Activated naive CD8-positive, alpha-beta T cell treated with anti-CD3 and anti-CD28 coated beads for 36 hours (primary cell): ENCODE measurements around the gene TCF19. TPM values are rescaled to one million over a fixed set of nuclear protein-coding genes. Genes with fewer than 3 reads are reported as not detected.
"Not testable (repeated sequence)": the region's sequence is repeated elsewhere in the genome, so short reads cannot be mapped to it uniquely, and the experiment has no call there.

ENCODE experiments used
- DNase-seq: peaks from one replicate; pipeline ENCODE4 v3.0.0; 2021
- H3K27ac Mint-ChIP-seq: one replicate; pipeline ENCODE4 v1.8.0; 2022; ENCODE audit warnings: mild to moderate bottlenecking, moderate library complexity, mixed read lengths
- H3K27me3 Mint-ChIP-seq: one replicate; pipeline ENCODE4 v1.8.0; 2022; ENCODE audit warnings: mild to moderate bottlenecking, mixed read lengths
- H3K36me3 Mint-ChIP-seq: one replicate; pipeline ENCODE4 v1.8.0; 2021; ENCODE audit warnings: mild to moderate bottlenecking, mixed read lengths
- H3K4me1 Mint-ChIP-seq: one replicate; pipeline ENCODE4 v1.8.0; 2021; ENCODE audit warnings: mixed read lengths
- H3K4me3 Mint-ChIP-seq: one replicate; pipeline ENCODE4 v1.8.0; 2022; ENCODE audit warnings: mild to moderate bottlenecking, moderate library complexity, mixed read lengths
- H3K9me3 Mint-ChIP-seq: one replicate; pipeline ENCODE4 v1.8.0; 2022; ENCODE audit warnings: mixed read lengths
- total RNA-seq, 2 experiments: library from RNA; stranded (reverse); gene quantifications; one replicate each; pipeline ENCODE4 v1.2.3, GENCODE V29; 2021

TCF19 gene
- total RNA-seq, 2 experiments from 2014 or later = 86.1 to 89.8 TPM

- Mint-ChIP-seq H3K4me1 (peaks cover 32% of the 10 kb centered on the region), H3K36me3 (peaks cover 30% of the 10 kb centered on the region)
- H3K9me3 Mint-ChIP-seq, H3K4me3 Mint-ChIP-seq, DNase-seq, H3K27me3 Mint-ChIP-seq, H3K27ac Mint-ChIP-seq: not testable (repeated sequence)
Measured at GRCh38 chr6:31195308-31195979, 37.1 kb downstream of the TCF19 start.

DNA sequence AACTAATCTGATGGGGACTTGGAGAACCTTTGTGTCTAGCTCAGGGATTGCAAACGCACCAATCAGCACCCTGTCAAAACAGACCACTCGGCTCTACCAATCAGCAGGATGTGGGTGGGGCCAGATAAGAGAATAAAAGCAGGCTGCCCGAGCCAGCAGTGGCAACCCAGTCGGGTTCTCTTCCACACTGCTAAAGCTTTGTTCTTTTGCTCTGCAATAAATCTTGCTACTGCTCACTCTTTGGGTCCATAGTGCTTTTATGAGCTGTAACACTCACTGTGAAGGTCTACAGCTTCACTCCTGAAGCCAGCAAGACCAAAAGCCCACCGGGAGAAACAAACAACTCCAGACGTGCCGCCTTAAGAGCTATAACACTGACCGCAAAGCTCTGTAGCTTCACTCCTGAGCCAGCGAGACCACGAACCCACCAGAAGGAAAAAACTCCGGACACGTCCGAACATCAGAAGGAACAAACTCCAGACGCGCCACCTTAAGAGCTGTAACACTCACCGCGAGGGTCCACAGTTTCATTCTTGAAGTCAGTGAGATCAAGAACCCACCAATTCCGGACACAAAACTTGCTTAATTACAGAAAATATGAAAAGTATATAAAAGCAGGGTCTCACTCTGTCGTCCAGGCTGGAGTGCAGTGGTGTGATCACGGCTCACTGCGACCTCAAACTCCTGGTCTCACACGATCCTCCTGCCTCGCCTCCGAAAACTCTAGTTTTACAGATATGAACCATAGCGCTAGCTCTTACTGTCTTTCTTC lies 38.0 kb downstream of the TCF19 start:
- H3K27me3 Mint-ChIP-seq, DNase-seq: not testable (repeated sequence)
- Mint-ChIP-seq H3K27ac (peak overlapping the region; percentile 98), H3K4me3 (peak overlapping the region; percentile 93), H3K36me3 (peaks cover 38% of the 10 kb centered on the region), H3K9me3 (peaks cover 12% of the 10 kb centered on the region), H3K4me1 (peaks cover 32% of the 10 kb centered on the region)

- Mint-ChIP-seq H3K9me3 (peaks cover 12% of the 10 kb centered on the region), H3K27ac (peak overlapping the region; percentile 98), H3K27me3 (no peaks in the 10 kb centered on the region), H3K4me3 (peak overlapping the region; percentile 93), H3K36me3 (peaks cover 50% of the 10 kb centered on the region), H3K4me1 (peaks cover 38% of the 10 kb centered on the region)
- DNase-seq = peak; percentile 92
Measured at GRCh38 chr6:31197559-31198305, 39.3 kb downstream of the TCF19 start.

GRCh38 chr6:31199105-31199452 lies 40.7 kb downstream of the TCF19 start:
- H3K9me3 Mint-ChIP-seq = peaks cover 12% of the 10 kb centered on the region
- peaks cover 50% of the 10 kb centered on the region for H3K36me3 Mint-ChIP-seq
- DNase-seq, H3K27me3 Mint-ChIP-seq: not testable (repeated sequence)
- peaks cover 48% of the 10 kb centered on the region for H3K4me1 Mint-ChIP-seq
- peak overlapping the region; percentile 81 for H3K27ac Mint-ChIP-seq
- peak overlapping the region; percentile 93 for H3K4me3 Mint-ChIP-seq

DNA sequence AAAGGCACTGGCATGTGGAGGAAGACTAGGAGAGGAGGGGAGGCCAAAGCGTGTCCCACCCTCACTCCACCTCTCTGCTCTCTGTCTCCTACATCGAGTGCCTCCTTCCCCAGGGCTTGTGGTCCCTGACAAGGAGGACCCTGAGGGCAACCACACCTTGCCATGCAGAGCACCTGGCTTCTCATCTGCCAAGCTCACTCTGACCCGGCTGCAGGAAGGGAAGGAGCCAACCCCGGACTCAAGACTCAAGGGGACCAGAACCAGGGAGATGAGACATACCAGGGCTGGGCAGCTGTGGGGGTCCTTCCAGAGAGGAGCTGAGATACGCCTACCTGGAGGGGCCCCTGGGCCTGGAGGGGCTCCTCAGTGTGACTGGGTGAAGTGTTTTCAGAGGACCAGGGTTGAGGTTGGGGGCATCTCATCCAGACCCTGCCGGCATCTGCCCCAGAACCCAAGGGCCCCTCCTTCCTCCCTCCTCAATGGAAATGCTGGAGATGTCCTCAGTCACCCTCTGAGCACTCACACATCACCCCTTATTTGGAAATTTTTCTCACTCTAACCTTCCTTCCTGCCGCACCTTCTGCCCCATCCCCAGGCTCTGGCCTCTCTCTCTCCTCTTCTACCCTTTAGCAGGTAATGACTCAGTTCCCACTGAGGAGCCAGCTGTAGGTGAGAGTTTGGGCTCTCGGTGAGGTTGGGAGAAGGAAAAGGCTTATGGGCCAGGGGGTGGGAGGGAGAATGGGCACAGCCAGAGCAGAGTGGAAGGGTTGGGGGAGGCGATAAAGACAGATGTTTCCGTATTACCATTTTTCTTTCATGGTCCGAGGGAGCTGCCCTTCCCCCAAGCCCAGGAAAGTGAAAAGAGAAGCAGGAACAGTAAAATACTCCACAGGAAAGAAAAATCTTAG lies 44.1 kb downstream of the TCF19 start:
- H3K36me3 Mint-ChIP-seq = peaks cover 41% of the 10 kb centered on the region

GRCh38 chr6:31203345-31203979 lies 45.1 kb downstream of the TCF19 start:
- peak; percentile 65 for DNase-seq
- H3K9me3 Mint-ChIP-seq = peaks cover 9% of the 10 kb centered on the region
- H3K4me3 Mint-ChIP-seq = peak overlapping the region; percentile 90
- H3K27me3 Mint-ChIP-seq = no peaks in the 10 kb centered on the region
- peak overlapping the region; percentile 99 for H3K27ac Mint-ChIP-seq
- peaks cover 49% of the 10 kb centered on the region for H3K4me1 Mint-ChIP-seq
- peaks cover 40% of the 10 kb centered on the region for H3K36me3 Mint-ChIP-seq

More for the DNA sequence above, 44.1 kb downstream of the TCF19 start:
- Mint-ChIP-seq H3K27me3 (no peaks in the 10 kb centered on the region), H3K4me1 (peaks cover 45% of the 10 kb centered on the region), H3K27ac (peak overlapping the region; percentile 99), H3K4me3 (peak overlapping the region; percentile 90), H3K9me3 (peaks cover 9% of the 10 kb centered on the region)
- DNase-seq = no peak

- Mint-ChIP-seq H3K9me3 (peaks cover 7% of the 10 kb centered on the region), H3K36me3 (peaks cover 27% of the 10 kb centered on the region), H3K4me1 (peaks cover 41% of the 10 kb centered on the region), H3K27ac (peak overlapping the region; percentile 99), H3K4me3 (peak overlapping the region; percentile 90), H3K27me3 (no peaks in the 10 kb centered on the region)
- DNase-seq = no peak
Measured at GRCh38 chr6:31204751-31205145, 46.4 kb downstream of the TCF19 start.

DNA sequence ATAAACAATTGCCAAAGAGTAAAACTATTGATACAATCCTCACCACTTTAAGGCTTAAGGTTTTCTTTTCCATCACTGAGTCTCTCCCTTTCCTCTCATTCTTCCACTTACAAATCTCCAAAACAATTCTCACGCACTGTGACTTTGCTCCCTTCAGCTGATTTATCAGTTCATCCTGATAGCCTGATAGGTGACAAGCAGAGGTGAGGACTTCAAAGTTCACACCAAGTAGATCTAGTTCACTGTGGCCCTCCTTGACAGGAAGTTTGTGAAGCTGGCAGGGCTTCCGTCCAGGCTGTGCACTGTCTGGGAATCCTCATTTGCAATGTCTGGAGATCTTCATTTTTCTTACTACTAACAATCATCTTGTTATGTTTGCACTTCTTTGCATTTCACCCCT lies 47.2 kb downstream of the TCF19 start:
- Mint-ChIP-seq H3K4me3 (no peak overlapping the region), H3K27me3 (no peaks in the 10 kb centered on the region), H3K36me3 (peaks cover 19% of the 10 kb centered on the region), H3K4me1 (peaks cover 36% of the 10 kb centered on the region), H3K27ac (peak overlapping the region; percentile 75), H3K9me3 (peaks cover 4% of the 10 kb centered on the region)
- no peak for DNase-seq

DNA sequence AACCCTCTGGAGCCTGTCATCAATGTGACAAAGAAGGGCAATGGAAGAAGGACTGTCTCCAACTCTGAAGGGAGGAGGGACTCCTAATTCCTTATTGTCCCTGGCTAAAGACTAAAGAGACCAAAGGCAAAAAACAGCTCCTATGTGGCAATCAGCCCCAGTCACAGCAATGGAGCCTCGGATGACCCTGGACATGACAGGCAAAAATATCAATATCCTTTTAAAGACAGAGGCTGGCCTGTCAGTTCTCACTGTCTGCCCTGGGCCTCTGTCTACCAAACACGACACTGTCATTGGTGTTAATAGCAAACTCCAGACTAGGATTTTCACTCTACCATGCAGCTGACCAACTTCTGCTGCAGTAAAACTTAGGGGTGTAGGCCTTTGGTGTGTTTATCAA lies 50.1 kb downstream of the TCF19 start:
- Mint-ChIP-seq H3K4me3 (no peak overlapping the region), H3K27ac (no peak overlapping the region), H3K9me3 (no peaks in the 10 kb centered on the region), H3K4me1 (peaks cover 20% of the 10 kb centered on the region), H3K36me3 (peaks cover 2% of the 10 kb centered on the region), H3K27me3 (no peaks in the 10 kb centered on the region)
- no peak for DNase-seq

DNA sequence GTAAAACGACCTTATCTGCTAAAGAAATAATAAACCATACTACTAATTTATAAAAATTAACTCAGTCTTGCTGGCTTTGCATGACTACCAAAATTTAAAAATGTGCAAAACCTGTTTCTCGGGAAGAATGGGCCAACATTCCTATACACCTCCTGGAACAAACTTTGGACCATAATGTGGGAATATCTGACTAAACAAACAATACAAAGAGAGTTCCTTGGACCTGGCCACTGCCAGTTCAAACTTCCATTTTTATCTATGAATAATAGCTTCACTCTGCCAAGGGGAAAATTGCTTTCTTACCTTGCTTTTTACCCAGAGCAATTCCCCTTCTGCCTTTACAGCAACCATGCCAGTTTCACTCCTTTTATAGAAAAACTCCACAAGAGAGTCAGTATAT lies 50.7 kb downstream of the TCF19 start:
- Mint-ChIP-seq H3K4me1 (peaks cover 16% of the 10 kb centered on the region), H3K27ac (no peak overlapping the region), H3K4me3 (no peak overlapping the region), H3K27me3 (no peaks in the 10 kb centered on the region), H3K9me3 (no peaks in the 10 kb centered on the region), H3K36me3 (peaks cover 2% of the 10 kb centered on the region)
- DNase-seq = no peak

DNA sequence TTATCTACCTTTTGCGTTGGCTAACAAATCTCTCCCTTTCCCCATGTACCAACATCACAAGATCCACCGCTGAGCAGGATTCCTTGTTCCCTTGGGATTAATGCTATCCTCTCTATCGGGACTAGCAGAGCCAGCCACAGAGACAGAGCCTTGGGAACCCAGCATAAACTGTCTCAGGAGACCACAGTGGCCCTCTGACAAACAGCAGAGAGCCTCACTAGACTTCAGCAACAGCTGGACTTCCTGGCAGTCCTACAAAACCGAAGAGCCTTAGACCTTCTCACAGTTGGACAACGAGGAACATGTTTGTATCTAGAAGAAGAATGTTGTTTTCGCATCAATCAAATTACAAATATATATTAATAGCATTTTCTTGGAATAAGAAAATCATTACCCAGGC lies 51.7 kb downstream of the TCF19 start:
- Mint-ChIP-seq H3K9me3 (peaks cover 3% of the 10 kb centered on the region), H3K4me3 (no peak overlapping the region), H3K4me1 (peaks cover 10% of the 10 kb centered on the region)

DNA sequence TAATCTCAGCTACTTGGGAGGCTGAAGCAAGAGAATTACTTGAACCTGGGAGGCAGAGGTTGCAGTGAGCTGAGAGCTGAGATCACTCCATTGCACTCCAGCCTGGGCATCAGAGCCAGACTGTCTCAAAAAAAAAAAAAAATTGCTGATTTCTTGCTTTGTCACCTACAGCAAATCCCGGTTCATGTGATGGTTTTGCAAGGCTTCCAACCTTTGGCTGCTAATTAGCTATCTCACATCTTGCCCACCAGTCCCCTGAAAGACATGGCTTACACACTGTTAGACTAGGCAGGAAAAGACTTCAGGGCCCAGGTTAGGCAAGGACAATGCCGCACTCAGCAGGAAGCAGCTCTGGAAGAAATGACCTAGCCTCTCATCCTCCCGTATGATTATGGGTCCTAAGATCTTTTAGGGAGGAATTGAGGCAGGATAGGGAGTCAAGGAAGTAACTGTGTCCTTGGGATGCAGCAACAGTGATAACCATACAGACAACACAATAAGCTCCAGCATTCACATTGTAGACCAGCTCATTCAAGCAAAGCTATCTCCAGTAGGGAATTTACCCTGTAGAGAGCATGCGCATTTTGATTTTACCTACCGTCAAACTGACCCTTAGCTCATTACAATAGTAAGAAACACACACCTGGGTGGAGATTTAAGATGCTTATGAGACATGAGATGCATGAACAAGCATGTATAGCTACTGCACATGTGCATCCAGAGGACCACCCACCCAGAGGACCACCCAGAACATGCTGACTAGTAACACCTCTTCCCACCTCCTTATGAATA lies 52.5 kb downstream of the TCF19 start:
- Mint-ChIP-seq H3K27me3 (no peaks in the 10 kb centered on the region), H3K27ac (no peak overlapping the region), H3K4me1 (peaks cover 5% of the 10 kb centered on the region), H3K4me3 (no peak overlapping the region), H3K36me3 (no peaks in the 10 kb centered on the region), H3K9me3 (peaks cover 4% of the 10 kb centered on the region)
- no peak for DNase-seq

More for the DNA sequence above, 51.7 kb downstream of the TCF19 start:
- Mint-ChIP-seq H3K27ac (no peak overlapping the region), H3K36me3 (no peaks in the 10 kb centered on the region), H3K27me3 (no peaks in the 10 kb centered on the region)
- no peak for DNase-seq
